HEK293 (cell line): Measurements from ENCODE around the gene C1QTNF1.
"Not testable (repeated sequence)": the region's sequence is repeated elsewhere in the genome, so short reads cannot be mapped to it uniquely, and the experiment has no call there.

Experiments
- CTCF ChIA-PET: fragments of 350-600 bp; formaldehyde crosslinking; extraction: SDS; loops from one replicate; lab custom pipeline; 2021; ENCODE audit warnings: antibody characterized with exemption; lab: Yijun Ruan, JAX
- POLR2A ChIA-PET: fragments of 300-600 bp; formaldehyde crosslinking; extraction: SDS; loops from one replicate; lab custom pipeline; 2020; ENCODE audit warnings: antibody characterized with exemption, inconsistent platforms; lab: Yijun Ruan, JAX
- H3K27ac ChIP-seq: fragments of 200-500 bp; sonication (Bioruptor generic); 2 replicates; pipeline ENCODE4 v1.5.1; 2014; ENCODE audit warnings: low read depth, low read length, control low read depth, inconsistent platforms; ENCODE audit errors: extremely low read depth
- H3K36me3 ChIP-seq, 2 experiments: fragments of 200-500 bp in 1 of 2; sonication (Bioruptor generic) in 1 of 2; 1 replicate in 1 of 2; 2 replicates in 1 of 2; pipeline ENCODE4 v1.5.1; 2014 to 2017; ENCODE audit warnings: inconsistent platforms in 2 of 2, low read length in 2 of 2; ENCODE audit not compliant: control insufficient read depth in 2 of 2, insufficient read depth in 1 of 2
- H3K4me1 ChIP-seq: fragments of 200-500 bp; sonication (Bioruptor generic); 2 replicates; pipeline ENCODE4 v1.5.1; 2014; ENCODE audit warnings: mild to moderate bottlenecking, low read length, inconsistent platforms; ENCODE audit not compliant: control insufficient read depth, insufficient read depth
- H3K4me3 ChIP-seq: 2 replicates; pipeline ENCODE4 v1.5.1; 2011; ENCODE audit warnings: low read depth, mild to moderate bottlenecking, control low read depth, low read length, moderate library complexity
- H3K9me3 ChIP-seq: fragments of 200-500 bp; sonication (Bioruptor generic); 2 replicates; pipeline ENCODE4 v1.5.1; 2014; ENCODE audit warnings: low read depth, low read length, inconsistent platforms; ENCODE audit not compliant: control insufficient read depth, insufficient read depth
- BCL6B ChIP-seq: fragments of 450-650 bp; formaldehyde crosslinking; IDR thresholded peaks from 2 replicates; pipeline ENCODE4 v1.5.1; 2017; ENCODE audit warnings: missing biosample characterization, missing genetic modification characterization
- SCRT1 ChIP-seq: fragments of 450-650 bp; formaldehyde crosslinking; IDR thresholded peaks from 2 replicates; pipeline ENCODE4 v1.5.1; 2016; ENCODE audit warnings: missing biosample characterization, missing genetic modification characterization, borderline replicate concordance
- SCRT2 ChIP-seq: fragments of 450-650 bp; formaldehyde crosslinking; IDR thresholded peaks from 2 replicates; pipeline ENCODE4 v1.5.1; 2016; ENCODE audit warnings: missing biosample characterization, missing genetic modification characterization
- TRIM28 ChIP-seq: IDR thresholded peaks from 2 replicates; pipeline ENCODE4 v1.6.1; 2011; ENCODE audit warnings: low read length, control low read depth, borderline replicate concordance
- ZFP69B ChIP-seq: fragments of 450-650 bp; formaldehyde crosslinking; IDR thresholded peaks from 2 replicates; pipeline ENCODE4 v1.5.1; 2016; ENCODE audit warnings: missing biosample characterization, missing genetic modification characterization
- ZNF148 ChIP-seq: fragments of 450-650 bp; formaldehyde crosslinking; IDR thresholded peaks from 2 replicates; pipeline ENCODE4 v1.5.0; 2017; ENCODE audit warnings: missing biosample characterization, missing genetic modification characterization, borderline replicate concordance
- ZNF214 ChIP-seq: fragments of 450-650 bp; formaldehyde crosslinking; IDR thresholded peaks from 2 replicates; pipeline ENCODE4 v1.5.1; 2017; ENCODE audit warnings: missing biosample characterization, mild to moderate bottlenecking, missing genetic modification characterization, borderline replicate concordance
- ZNF366 ChIP-seq: fragments of 450-650 bp; formaldehyde crosslinking; conservative IDR thresholded peaks from 2 replicates; pipeline ENCODE4 v1.5.1; 2016; ENCODE audit warnings: missing biosample characterization, missing genetic modification characterization
- ZNF560 ChIP-seq: fragments of 450-650 bp; formaldehyde crosslinking; IDR thresholded peaks from 2 replicates; pipeline ENCODE4 v1.5.1; 2017; ENCODE audit warnings: missing biosample characterization, missing genetic modification characterization, borderline replicate concordance
- ZNF561 ChIP-seq: fragments of 450-650 bp; IDR thresholded peaks from 2 replicates; pipeline ENCODE4 v1.5.1; 2018; ENCODE audit warnings: missing biosample characterization, missing genetic modification characterization, borderline replicate concordance
- ZNF621 ChIP-seq: fragments of 450-650 bp; formaldehyde crosslinking; IDR thresholded peaks from 2 replicates; pipeline ENCODE4 v1.5.1; 2017; ENCODE audit warnings: missing biosample characterization, missing genetic modification characterization
- ZNF664 ChIP-seq: fragments of 450-650 bp; formaldehyde crosslinking; IDR thresholded peaks from 2 replicates; pipeline ENCODE4 v1.5.1; 2016; ENCODE audit warnings: missing biosample characterization, missing genetic modification characterization
- ZNF830 ChIP-seq: fragments of 450-650 bp; IDR thresholded peaks from 2 replicates; pipeline ENCODE4 v1.5.0; 2018; ENCODE audit warnings: missing biosample characterization, missing genetic modification characterization, low read depth, mild to moderate bottlenecking, moderate library complexity
- ZSCAN23 ChIP-seq: fragments of 450-650 bp; formaldehyde crosslinking; IDR thresholded peaks from 2 replicates; pipeline ENCODE4 v1.5.1; 2016; ENCODE audit warnings: missing biosample characterization, missing genetic modification characterization
- TF ChIP-seq, protein P1 (sequence below): fragments of 450-650 bp; formaldehyde crosslinking; IDR thresholded peaks from 2 replicates; pipeline ENCODE4 v1.5.1; 2017; ENCODE audit warnings: missing biosample characterization, missing genetic modification characterization
- TF ChIP-seq, protein P2 (sequence below): fragments of 450-650 bp; formaldehyde crosslinking; IDR thresholded peaks from 2 replicates; pipeline ENCODE4 v1.5.1; 2016; ENCODE audit warnings: missing biosample characterization, missing genetic modification characterization
- TF ChIP-seq, protein P3 (sequence below): fragments of 450-650 bp; formaldehyde crosslinking; IDR thresholded peaks from 2 replicates; pipeline ENCODE4; 2016; ENCODE audit warnings: missing biosample characterization, missing genetic modification characterization
- TF ChIP-seq, protein P4 (sequence below): fragments of 450-650 bp; formaldehyde crosslinking; IDR thresholded peaks from 2 replicates; pipeline ENCODE4 v1.5.1; 2017; ENCODE audit warnings: missing biosample characterization, missing genetic modification characterization

Gene C1QTNF1

GRCh38 chr17:79029327-79030009, 5.5 kb downstream of the C1QTNF1 start:
- ChIA-PET CTCF (interaction anchor here (0.7 to 5.5 kb wide), 11 partner anchors 8 to 1064 kb away, joined by 3 to 67 read pairs (median 5); no protein-coding TSS in a partner anchor), POLR2A (no interaction called here)
- TF ChIP-seq ZNF830 = no peak
- peak; percentile 87 for TF ChIP-seq ZNF664 (tag by site-specific recombination)
- TF ChIP-seq SCRT1 (tag by site-specific recombination) = peak; percentile 52; the same call in 1 of the 2 replicates
- TF ChIP-seq, protein P1, sequence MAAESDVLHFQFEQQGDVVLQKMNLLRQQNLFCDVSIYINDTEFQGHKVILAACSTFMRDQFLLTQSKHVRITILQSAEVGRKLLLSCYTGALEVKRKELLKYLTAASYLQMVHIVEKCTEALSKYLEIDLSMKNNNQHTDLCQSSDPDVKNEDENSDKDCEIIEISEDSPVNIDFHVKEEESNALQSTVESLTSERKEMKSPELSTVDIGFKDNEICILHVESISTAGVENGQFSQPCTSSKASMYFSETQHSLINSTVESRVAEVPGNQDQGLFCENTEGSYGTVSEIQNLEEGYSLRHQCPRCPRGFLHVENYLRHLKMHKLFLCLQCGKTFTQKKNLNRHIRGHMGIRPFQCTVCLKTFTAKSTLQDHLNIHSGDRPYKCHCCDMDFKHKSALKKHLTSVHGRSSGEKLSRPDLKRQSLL = peak; percentile 35; the same call in 1 of the 2 replicates
- peak; percentile 92 for TF ChIP-seq BCL6B (tag by site-specific recombination)
- TF ChIP-seq SCRT2 (tag by site-specific recombination) = peak; percentile 94
- H3K9me3 ChIP-seq = no peaks in the 10 kb centered on the region
- H3K27ac ChIP-seq = no peak overlapping the region
- H3K36me3 ChIP-seq = no peaks in the 10 kb centered on the region
- peaks cover 30% of the 10 kb centered on the region for H3K4me1 ChIP-seq
- H3K4me3 ChIP-seq = no peak overlapping the region

DNA sequence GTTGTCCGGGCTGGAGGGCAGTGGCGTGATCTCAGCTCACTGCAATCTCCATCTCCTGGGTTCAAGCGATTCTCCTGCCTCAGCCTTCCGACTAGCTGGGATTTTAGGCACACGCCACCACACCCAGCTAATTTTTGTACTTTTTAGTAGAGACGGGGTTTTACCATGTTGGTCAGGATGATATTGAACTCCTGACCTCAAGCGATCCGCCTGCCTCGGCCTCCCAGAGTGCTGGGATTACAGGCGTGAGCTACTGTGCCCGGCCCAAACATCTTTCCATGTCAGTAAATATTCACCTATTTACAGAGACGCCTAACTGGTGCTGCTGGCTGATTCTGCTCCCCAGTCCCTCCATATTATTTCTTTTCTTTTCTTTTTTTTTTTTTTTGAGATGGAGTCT, 6.7 kb downstream of the C1QTNF1 start:
- CTCF ChIA-PET = interaction anchor here (0.9 to 4.1 kb wide), 4 partner anchors 9 to 36 kb away, joined by 3 to 30 read pairs (median 8); no protein-coding TSS in a partner anchor
- H3K4me3 ChIP-seq, H3K27ac ChIP-seq, POLR2A ChIA-PET: not testable (repeated sequence)
- TF ChIP-seq ZNF366 (tag by site-specific recombination) = peak; percentile 6; the same call in 1 of the 2 replicates
- TF ChIP-seq, all 188 proteins: peak for 1; not testable (repeated sequence) for 187
- H3K9me3 ChIP-seq, H3K36me3 ChIP-seq: not testable (repeated sequence)
- H3K4me1 ChIP-seq = peaks cover 26% of the 10 kb centered on the region

- Histone ChIP-seq H3K36me3 (no peaks in the 10 kb centered on the region), H3K4me1 (peaks cover 17% of the 10 kb centered on the region), H3K9me3 (no peaks in the 10 kb centered on the region), H3K27ac (no peak overlapping the region), H3K4me3 (no peak overlapping the region)
- ChIA-PET CTCF (interaction anchor here (0.6 to 4.1 kb wide), 5 partner anchors 10 to 360 kb away, joined by 3 to 30 read pairs (median 5); no protein-coding TSS in a partner anchor), POLR2A (interaction anchor here (1.7 kb wide), 1 partner anchor 52 kb away, joined by 4 read pairs; the partner anchor contains the start of gene LGALS3BP)
- TF ChIP-seq ZNF561 (tag by site-specific recombination) (no peak), ZSCAN23 (no peak), ZNF148 (tag by site-specific recombination) (no peak), ZNF214 (tag by site-specific recombination) (no peak), ZNF560 (tag by site-specific recombination) (no peak), ZNF621 (tag by site-specific recombination) (no peak), ZFP69B (no peak), TRIM28 (no peak)
- TF ChIP-seq, protein P2, sequence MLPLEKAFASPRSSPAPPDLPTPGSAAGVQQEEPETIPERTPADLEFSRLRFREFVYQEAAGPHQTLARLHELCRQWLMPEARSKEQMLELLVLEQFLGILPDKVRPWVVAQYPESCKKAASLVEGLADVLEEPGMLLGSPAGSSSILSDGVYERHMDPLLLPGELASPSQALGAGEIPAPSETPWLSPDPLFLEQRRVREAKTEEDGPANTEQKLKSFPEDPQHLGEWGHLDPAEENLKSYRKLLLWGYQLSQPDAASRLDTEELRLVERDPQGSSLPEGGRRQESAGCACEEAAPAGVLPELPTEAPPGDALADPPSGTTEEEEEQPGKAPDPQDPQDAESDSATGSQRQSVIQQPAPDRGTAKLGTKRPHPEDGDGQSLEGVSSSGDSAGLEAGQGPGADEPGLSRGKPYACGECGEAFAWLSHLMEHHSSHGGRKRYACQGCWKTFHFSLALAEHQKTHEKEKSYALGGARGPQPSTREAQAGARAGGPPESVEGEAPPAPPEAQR (tag by site-specific recombination) = no peak
- TF ChIP-seq, protein P3, sequence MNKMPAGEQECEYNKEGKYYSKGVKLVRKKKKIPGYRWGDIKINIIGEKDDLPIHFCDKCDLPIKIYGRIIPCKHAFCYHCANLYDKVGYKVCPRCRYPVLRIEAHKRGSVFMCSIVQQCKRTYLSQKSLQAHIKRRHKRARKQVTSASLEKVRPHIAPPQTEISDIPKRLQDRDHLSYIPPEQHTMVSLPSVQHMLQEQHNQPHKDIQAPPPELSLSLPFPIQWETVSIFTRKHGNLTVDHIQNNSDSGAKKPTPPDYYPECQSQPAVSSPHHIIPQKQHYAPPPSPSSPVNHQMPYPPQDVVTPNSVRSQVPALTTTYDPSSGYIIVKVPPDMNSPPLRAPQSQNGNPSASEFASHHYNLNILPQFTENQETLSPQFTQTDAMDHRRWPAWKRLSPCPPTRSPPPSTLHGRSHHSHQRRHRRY = no peak
- TF ChIP-seq, protein P4, sequence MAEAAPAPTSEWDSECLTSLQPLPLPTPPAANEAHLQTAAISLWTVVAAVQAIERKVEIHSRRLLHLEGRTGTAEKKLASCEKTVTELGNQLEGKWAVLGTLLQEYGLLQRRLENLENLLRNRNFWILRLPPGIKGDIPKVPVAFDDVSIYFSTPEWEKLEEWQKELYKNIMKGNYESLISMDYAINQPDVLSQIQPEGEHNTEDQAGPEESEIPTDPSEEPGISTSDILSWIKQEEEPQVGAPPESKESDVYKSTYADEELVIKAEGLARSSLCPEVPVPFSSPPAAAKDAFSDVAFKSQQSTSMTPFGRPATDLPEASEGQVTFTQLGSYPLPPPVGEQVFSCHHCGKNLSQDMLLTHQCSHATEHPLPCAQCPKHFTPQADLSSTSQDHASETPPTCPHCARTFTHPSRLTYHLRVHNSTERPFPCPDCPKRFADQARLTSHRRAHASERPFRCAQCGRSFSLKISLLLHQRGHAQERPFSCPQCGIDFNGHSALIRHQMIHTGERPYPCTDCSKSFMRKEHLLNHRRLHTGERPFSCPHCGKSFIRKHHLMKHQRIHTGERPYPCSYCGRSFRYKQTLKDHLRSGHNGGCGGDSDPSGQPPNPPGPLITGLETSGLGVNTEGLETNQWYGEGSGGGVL (tag by site-specific recombination) = no peak
Measured at GRCh38 chr17:79031996-79032875, 8.3 kb downstream of the C1QTNF1 start.
